CD14-positive monocyte (primary cell): ENCODE results near the gene ATP1B3. TPM values are rescaled to one million over a fixed set of nuclear protein-coding genes. Genes with fewer than 3 reads are reported as not detected.
A peak's percentile ranks its signal among the peaks of the same experiment; 100 is the strongest.

ENCODE experiments used
- DNase-seq, 3 donors: peaks; one replicate each; pipeline ENCODE4 v3.0.0-alpha.2; 2011 to 2022
- H2AFZ ChIP-seq: 2 replicates; pipeline ENCODE4 v1.6.0; 2012; ENCODE audit warnings: mild to moderate bottlenecking, low read depth, low read length, inconsistent platforms; ENCODE audit not compliant: insufficient read depth, poor library complexity, severe bottlenecking
- H3K27ac ChIP-seq, 2 donors: 1 replicate in 1 of 2; 2 replicates in 1 of 2; pipeline ENCODE4 v1.5.1; 2012 to 2013; ENCODE audit warnings: low read length in 2 of 2, control low read depth in 1 of 2, inconsistent platforms in 1 of 2, low read depth in 1 of 2, mild to moderate bottlenecking in 1 of 2
- H3K27me3 ChIP-seq, 2 donors: one replicate each; pipeline versions ENCODE4 v1.6.0 to v1.6.1; 2011 to 2013; ENCODE audit warnings: low read length in 2 of 2; ENCODE audit not compliant: control insufficient read depth in 2 of 2, insufficient read depth in 2 of 2
- H3K36me3 ChIP-seq, 2 donors: replicated peaks in 1 of 2; 1 replicate in 1 of 2; 2 replicates in 1 of 2; pipeline versions ENCODE4 v1.5.1 to v1.6.1; 2012 to 2013; ENCODE audit warnings: low read length in 2 of 2, control low read depth in 1 of 2, inconsistent platforms in 1 of 2, mild to moderate bottlenecking in 1 of 2; ENCODE audit not compliant: insufficient read depth in 2 of 2, control insufficient read depth in 1 of 2
- H3K4me1 ChIP-seq, 2 donors: 1 replicate in 1 of 2; 2 replicates in 1 of 2; pipeline versions ENCODE4 v1.5.1 to v1.6.1; 2012 to 2013; ENCODE audit warnings: low read length in 2 of 2, control low read depth in 1 of 2, inconsistent platforms in 1 of 2, mild to moderate bottlenecking in 1 of 2, moderate library complexity in 1 of 2; ENCODE audit not compliant: insufficient read depth in 2 of 2, control insufficient read depth in 1 of 2
- H3K4me2 ChIP-seq: replicated peaks from 2 replicates; pipeline ENCODE3; 2012; ENCODE audit warnings: low read length, moderate library complexity, mild to moderate bottlenecking; ENCODE audit not compliant: poor library complexity, severe bottlenecking; ENCODE audit errors: extremely low read depth
- H3K4me3 ChIP-seq, 3 experiments: fragments of 200-600 bp in 1 of 3; sonication (generic) in 1 of 3; replicated peaks in 1 of 3; 1 replicate in 2 of 3; 2 replicates in 1 of 3; pipeline ENCODE4 v1.5.1; 2011 to 2013; ENCODE audit warnings: low read length in 3 of 3, mild to moderate bottlenecking in 3 of 3, control low read depth in 2 of 3, low read depth in 2 of 3, inconsistent platforms in 1 of 3, moderate library complexity in 1 of 3
- H3K79me2 ChIP-seq: 2 replicates; pipeline ENCODE4 v1.6.0; 2012; ENCODE audit warnings: mild to moderate bottlenecking, control low read depth, inconsistent platforms, low read length, moderate library complexity; ENCODE audit not compliant: insufficient read depth
- H3K9ac ChIP-seq: 2 replicates; pipeline ENCODE4 v1.6.0; 2017; ENCODE audit warnings: low read length, mild to moderate bottlenecking; ENCODE audit not compliant: insufficient read depth, poor library complexity, severe bottlenecking
- H3K9me3 ChIP-seq, 2 donors: replicated peaks in 1 of 2; 1 replicate in 1 of 2; 2 replicates in 1 of 2; pipeline versions ENCODE4 v1.5.1 to v1.6.1; 2012 to 2013; ENCODE audit warnings: low read length in 2 of 2, control low read depth in 1 of 2; ENCODE audit not compliant: control insufficient read depth in 1 of 2, insufficient read depth in 1 of 2
- H4K20me1 ChIP-seq: 2 replicates; pipeline ENCODE4 v1.6.0; 2012; ENCODE audit warnings: mild to moderate bottlenecking, low read length, control low read depth, moderate library complexity; ENCODE audit not compliant: insufficient read depth
- H3K27ac Mint-ChIP-seq, 7 donors: one replicate each; pipeline ENCODE4 v1.8.0; 2020; ENCODE audit warnings: mild to moderate bottlenecking in 7 of 7, mixed read lengths in 7 of 7, moderate library complexity in 6 of 7, inconsistent platforms in 2 of 7
- H3K27me3 Mint-ChIP-seq, 3 donors: one replicate each; pipeline ENCODE4 v1.8.0; 2021 to 2022; ENCODE audit warnings: low read depth in 3 of 3, mild to moderate bottlenecking in 3 of 3, mixed read lengths in 3 of 3, moderate library complexity in 3 of 3, inconsistent platforms in 1 of 3
- H3K36me3 Mint-ChIP-seq, 2 donors: one replicate each; pipeline ENCODE4 v1.8.0; 2020; ENCODE audit warnings: mixed read lengths in 2 of 2, inconsistent platforms in 1 of 2, mild to moderate bottlenecking in 1 of 2
- H3K4me1 Mint-ChIP-seq: one replicate; pipeline ENCODE4 v1.8.0; 2020; ENCODE audit warnings: mild to moderate bottlenecking, mixed read lengths
- H3K4me3 Mint-ChIP-seq, 2 donors: one replicate each; pipeline ENCODE4 v1.8.0; 2020; ENCODE audit warnings: mild to moderate bottlenecking in 2 of 2, mixed read lengths in 2 of 2, moderate library complexity in 1 of 2
- H3K9me3 Mint-ChIP-seq, 7 donors: one replicate each; pipeline ENCODE4 v1.8.0; 2020 to 2022; ENCODE audit warnings: mixed read lengths in 7 of 7, mild to moderate bottlenecking in 6 of 7, moderate library complexity in 6 of 7, inconsistent platforms in 2 of 7
- CTCF ChIP-seq: fragments of 200-600 bp; IDR thresholded peaks from one replicate; pipeline ENCODE4 v1.8.0; 2022; ENCODE audit warnings: antibody characterized with exemption, mild to moderate bottlenecking
- WGBS: methylation state at CpG from one replicate; pipeline ENCODE4 v1.1.5; 2013; ENCODE audit warnings: missing lambda C conversion rate; ENCODE audit not compliant: insufficient coverage; 5-methylcytosine and 5-hydroxymethylcytosine counted together
- intact Hi-C, 2 donors: fragments of 100-400 bp; cut with micrococcal nuclease; formaldehyde crosslinking; loops; one replicate each; pipeline versions ENCODE4 v1.15.0 to v1.15.1; 2023
- polyA plus RNA-seq, 3 donors: library from polyadenylated mRNA; depleted of rRNA in 1 of 3; unstranded in 2 of 3; stranded (reverse) in 1 of 3; fragments of 300-500 nt in 2 of 3; fragments of >200 nt in 1 of 3; fragmentation: Illumina TruSeq in 2 of 3; gene quantifications; 1 replicate in 2 of 3; 2 replicates in 1 of 3; pipeline ENCODE4 v1.2.3, GENCODE V29; 2012 to 2021

The ATP1B3 gene
- polyA plus RNA-seq, 3 donors = 90.6 to 208 (median 177) TPM

- Mint-ChIP-seq H3K27me3 (peaks cover 0 to 1% (median 0%) of the 10 kb centered on the region in 3 donors), H3K36me3 (peaks cover 2 to 8% of the 10 kb centered on the region in 2 donors), H3K4me3 (peak overlapping the region; percentile 89 to 93), H3K27ac (peak overlapping the region; percentile 91 to 98 (median 93)), H3K9me3 (no peaks in the 10 kb centered on the region), H3K4me1 (peaks cover 42% of the 10 kb centered on the region)
- Histone ChIP-seq H2AFZ (no peak overlapping the region), H3K27me3 (no peaks in the 10 kb centered on the region), H3K4me3 (peak overlapping the region; percentile 68 to 95 (median 90)), H3K36me3 (no peaks in the 10 kb centered on the region), H3K9ac (peak overlapping the region; percentile 95), H3K79me2 (peaks cover 50% of the 10 kb centered on the region), H3K4me1 (peaks cover 17 to 40% of the 10 kb centered on the region in 2 donors), H3K9me3 (no peaks in the 10 kb centered on the region), H4K20me1 (peaks cover 50% of the 10 kb centered on the region), H3K27ac (peak overlapping the region; percentile 82 to 96), H3K4me2 (peak overlapping the region; percentile 78)
- peak; percentile 53 to 72 (median 60) for DNase-seq
- WGBS = 0% methylated on average over 66 of the region's 76 CpGs
- intact Hi-C loops = loop anchor here (5.0 kb wide), 2 partner anchors 80 to 135 kb away; no protein-coding TSS in a partner anchor
- TF ChIP-seq CTCF = no peak
Measured at GRCh38 chr3:141876891-141877621, 613 bp downstream of the ATP1B3 start.

GRCh38 chr3:141877911-141878310 is 1.5 kb downstream of the ATP1B3 start:
- intact Hi-C loops = loop anchor here (5.0 kb wide), 2 partner anchors 81 to 136 kb away; no protein-coding TSS in a partner anchor
- Mint-ChIP-seq H3K27ac (peak overlapping the region; percentile 49 to 93 (median 83)), H3K4me1 (peaks cover 43% of the 10 kb centered on the region), H3K27me3 (peaks cover 0 to 1% (median 0%) of the 10 kb centered on the region in 3 donors), H3K36me3 (peaks cover 7 to 15% of the 10 kb centered on the region in 2 donors), H3K9me3 (no peaks in the 10 kb centered on the region), H3K4me3 (peak overlapping the region; percentile 89 to 93)
- peak in 1 of 3 donors; percentile 23 for DNase-seq
- Histone ChIP-seq H3K36me3 (peaks cover 0 to 6% of the 10 kb centered on the region in 2 donors), H3K4me1 (peaks cover 17 to 40% of the 10 kb centered on the region in 2 donors), H2AFZ (no peak overlapping the region), H3K27me3 (no peaks in the 10 kb centered on the region), H3K4me3 (peak overlapping the region; percentile 68 to 95 (median 90)), H3K79me2 (peaks cover 58% of the 10 kb centered on the region), H3K9ac (peak overlapping the region; percentile 95), H4K20me1 (peaks cover 59% of the 10 kb centered on the region), H3K4me2 (peak overlapping the region; percentile 78), H3K27ac (peak overlapping the region in 1 of 2 donors; percentile 96), H3K9me3 (no peaks in the 10 kb centered on the region)
- WGBS = no CpG with 5 or more reads among the region's 3 CpGs
- TF ChIP-seq CTCF = no peak
